OCI-LY7 (cell line): ENCODE measurements around the gene TMC1. TPM values are rescaled to one million over a fixed set of nuclear protein-coding genes. Genes with fewer than 3 reads are reported as not detected.

Experiments used
- BruUV-seq: library from RNA; stranded (reverse); fragments of 400-500 nt; replicated peaks from 2 replicates; lab custom pipeline; 2021; lab: Mats Ljungman, UMichigan
- CTCF ChIA-PET: fragments of 300-600 bp; sonication (Branson Sonifier 250); formaldehyde crosslinking; loops from one replicate; lab custom pipeline; 2022; ENCODE audit warnings: antibody characterized with exemption; ENCODE audit not compliant: unreplicated experiment; lab: Charles Lee
- POLR2A ChIA-PET: fragments of 300-600 bp; sonication (Branson Sonifier 250); formaldehyde crosslinking; loops from one replicate; lab custom pipeline; 2022; ENCODE audit warnings: antibody characterized with exemption; lab: Charles Lee
- DNase-seq: peaks from one replicate; pipeline ENCODE4 v3.0.0-alpha.2; 2015; ENCODE audit warnings: low spot score
- H2AFZ ChIP-seq: fragments of 200-600 bp; sonication (generic), shearing (Covaris generic); 2 replicates; pipeline ENCODE4 v1.6.1; 2014; ENCODE audit warnings: mild to moderate bottlenecking, antibody characterized with exemption, low read length, moderate library complexity
- H3K27ac ChIP-seq: fragments of 200-600 bp; sonication (generic); 2 replicates; pipeline ENCODE4 v1.5.1; 2014; ENCODE audit warnings: mixed run types, low read depth, mild to moderate bottlenecking, moderate library complexity, low read length, inconsistent platforms; ENCODE audit not compliant: poor library complexity, severe bottlenecking
- H3K36me3 ChIP-seq: fragments of 200-600 bp; sonication (generic); 2 replicates; pipeline ENCODE4 v1.6.1; 2014; ENCODE audit warnings: mild to moderate bottlenecking, antibody characterized with exemption, low read length, moderate library complexity, mixed read lengths; ENCODE audit not compliant: insufficient read depth
- H3K4me1 ChIP-seq: fragments of 200-600 bp; sonication (generic); 2 replicates; pipeline ENCODE4 v1.5.1; 2014; ENCODE audit warnings: mild to moderate bottlenecking, low read length; ENCODE audit not compliant: insufficient read depth, poor library complexity, severe bottlenecking
- H3K4me2 ChIP-seq: fragments of 200-600 bp; sonication (generic); 2 replicates; pipeline ENCODE4 v1.6.1; 2014; ENCODE audit warnings: mild to moderate bottlenecking, low read length
- H3K4me3 ChIP-seq: fragments of 200-600 bp; sonication (generic); 2 replicates; pipeline ENCODE4 v1.5.1; 2014; ENCODE audit warnings: mild to moderate bottlenecking, low read depth, low read length; ENCODE audit not compliant: poor library complexity, severe bottlenecking
- H3K79me2 ChIP-seq: fragments of 200-600 bp; sonication (generic); 2 replicates; pipeline ENCODE4 v1.6.1; 2016; ENCODE audit warnings: low read depth, mild to moderate bottlenecking, low read length, moderate library complexity, mixed read lengths; ENCODE audit not compliant: insufficient read depth
- H3K9me2 ChIP-seq: fragments of 200-600 bp; sonication (generic); 2 replicates; pipeline ENCODE4 v1.6.1; 2016; ENCODE audit warnings: mild to moderate bottlenecking, low read length, mixed read lengths; ENCODE audit not compliant: insufficient read depth
- H3K9me3 ChIP-seq: fragments of 200-600 bp; sonication (generic); 2 replicates; pipeline ENCODE4 v1.6.1; 2014; ENCODE audit warnings: mild to moderate bottlenecking, mixed run types, low read length, mixed read lengths
- H4K20me1 ChIP-seq: fragments of 200-600 bp; sonication (generic); 2 replicates; pipeline ENCODE4 v1.6.1; 2014; ENCODE audit warnings: mild to moderate bottlenecking, antibody characterized with exemption, low read length, moderate library complexity, mixed read lengths; ENCODE audit not compliant: insufficient read depth
- EZH2phosphoT487 ChIP-seq: fragments of 200-600 bp; sonication (generic); IDR thresholded peaks from 2 replicates; pipeline ENCODE4 v1.6.1; 2018; ENCODE audit warnings: low read depth, borderline replicate concordance, mild to moderate bottlenecking, mixed run types, antibody characterized with exemption, low read length, moderate library complexity, mixed read lengths
- intact Hi-C: fragments of 100-400 bp; cut with micrococcal nuclease; formaldehyde crosslinking; loops from one replicate; pipeline ENCODE4 v1.10.0; 2022; ENCODE audit not compliant: unreplicated experiment
- total RNA-seq, 2 experiments: library from RNA; depleted of rRNA in 1 of 2; stranded (reverse); fragments of >200 nt in 1 of 2; shearing (Covaris generic) in 1 of 2; gene quantifications; 2 replicates each; pipeline ENCODE4 v1.2.3, GENCODE V29; 2014 to 2022
- TF ChIP-seq, protein P1 (sequence below): fragments of 200-600 bp; sonication (generic); conservative IDR thresholded peaks from 2 replicates; pipeline ENCODE4 v1.5.1; 2014; ENCODE audit warnings: mild to moderate bottlenecking, antibody characterized with exemption, low read length, moderate library complexity, mixed read lengths

Gene TMC1
- total RNA-seq, 2 experiments from 2014 or later: not detected

DNA sequence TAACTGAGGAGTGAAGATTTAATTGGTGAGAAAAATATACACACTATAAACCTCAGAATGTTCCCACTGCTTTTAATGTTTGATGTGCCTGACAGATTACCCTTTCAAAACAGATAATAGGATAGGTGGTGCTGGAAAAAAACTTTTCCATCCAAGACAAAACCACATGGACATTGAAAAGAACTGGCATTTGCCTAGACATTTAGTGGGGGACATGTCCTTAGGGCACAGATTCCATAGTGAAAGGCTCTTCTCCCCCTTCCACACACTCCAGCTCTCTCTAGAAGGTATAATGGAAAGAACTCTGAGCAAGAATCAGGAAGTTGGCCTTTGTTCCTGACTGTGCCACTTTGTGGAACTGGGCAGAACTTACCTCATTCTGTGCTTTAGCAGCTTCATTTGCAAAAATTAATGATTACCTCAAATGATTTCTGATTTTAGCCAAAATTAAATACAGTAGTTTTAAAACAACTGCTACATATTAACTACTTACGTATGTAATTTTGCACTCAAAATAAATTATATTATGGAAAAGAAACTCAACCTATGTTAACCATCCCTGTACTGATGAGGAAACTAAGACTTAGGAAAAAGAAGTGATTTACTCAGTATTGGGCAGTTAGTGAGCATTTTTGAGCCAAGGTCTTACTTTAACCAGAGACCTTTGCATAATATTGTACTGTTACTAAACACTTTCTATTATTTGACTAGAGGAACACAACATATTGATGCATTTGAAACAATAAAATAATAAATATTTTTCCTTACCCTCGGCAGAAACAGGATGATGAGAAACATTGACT is 43.3 kb downstream of the TMC1 start:
- H3K36me3 ChIP-seq: no peaks in the 10 kb centered on the region
- H3K4me1 ChIP-seq: no peaks in the 10 kb centered on the region
- no peak overlapping the region for H2AFZ ChIP-seq
- no peak for DNase-seq
- intact Hi-C loops: no loop called here
- no peaks in the 10 kb centered on the region for H3K9me2 ChIP-seq
- no peak overlapping the region for H3K4me3 ChIP-seq
- TF ChIP-seq, protein P1, sequence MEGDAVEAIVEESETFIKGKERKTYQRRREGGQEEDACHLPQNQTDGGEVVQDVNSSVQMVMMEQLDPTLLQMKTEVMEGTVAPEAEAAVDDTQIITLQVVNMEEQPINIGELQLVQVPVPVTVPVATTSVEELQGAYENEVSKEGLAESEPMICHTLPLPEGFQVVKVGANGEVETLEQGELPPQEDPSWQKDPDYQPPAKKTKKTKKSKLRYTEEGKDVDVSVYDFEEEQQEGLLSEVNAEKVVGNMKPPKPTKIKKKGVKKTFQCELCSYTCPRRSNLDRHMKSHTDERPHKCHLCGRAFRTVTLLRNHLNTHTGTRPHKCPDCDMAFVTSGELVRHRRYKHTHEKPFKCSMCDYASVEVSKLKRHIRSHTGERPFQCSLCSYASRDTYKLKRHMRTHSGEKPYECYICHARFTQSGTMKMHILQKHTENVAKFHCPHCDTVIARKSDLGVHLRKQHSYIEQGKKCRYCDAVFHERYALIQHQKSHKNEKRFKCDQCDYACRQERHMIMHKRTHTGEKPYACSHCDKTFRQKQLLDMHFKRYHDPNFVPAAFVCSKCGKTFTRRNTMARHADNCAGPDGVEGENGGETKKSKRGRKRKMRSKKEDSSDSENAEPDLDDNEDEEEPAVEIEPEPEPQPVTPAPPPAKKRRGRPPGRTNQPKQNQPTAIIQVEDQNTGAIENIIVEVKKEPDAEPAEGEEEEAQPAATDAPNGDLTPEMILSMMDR: no peak
- TF ChIP-seq EZH2phosphoT487: no peak
- no peak overlapping the region for H3K4me2 ChIP-seq
- BruUV-seq: no TSS peak
- CTCF ChIA-PET: no interaction called here
- POLR2A ChIA-PET: interaction anchor here (0.5 to 0.7 kb wide), 3 partner anchors 9 to 453 kb away, joined by 3 to 6 read pairs (median 3); no protein-coding TSS in a partner anchor
- H3K9me3 ChIP-seq: no peaks in the 10 kb centered on the region
- H3K79me2 ChIP-seq: no peaks in the 10 kb centered on the region
- H3K27ac ChIP-seq: no peak overlapping the region
- no peaks in the 10 kb centered on the region for H4K20me1 ChIP-seq

DNA sequence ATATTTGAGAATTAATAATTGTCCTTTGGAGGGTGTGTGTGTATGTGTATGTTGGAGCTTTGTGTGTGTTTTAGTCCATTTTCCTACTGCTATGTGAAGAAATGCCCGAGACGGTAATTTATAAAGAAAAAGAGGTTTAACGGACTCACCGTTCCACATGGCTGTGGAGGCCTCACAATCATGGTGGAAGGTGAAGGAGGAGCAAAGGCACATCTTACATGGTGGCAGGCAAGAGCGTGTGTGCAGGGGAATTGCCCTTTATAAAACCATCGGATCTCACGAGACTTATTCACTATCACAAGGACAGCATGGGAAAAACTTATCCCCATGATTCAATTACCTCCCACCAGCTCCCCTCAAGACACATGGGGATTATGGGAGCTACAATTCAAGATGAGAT is 44.1 kb downstream of the TMC1 start:
- DNase-seq: no peak
- Histone ChIP-seq H2AFZ (no peak overlapping the region), H3K4me1 (no peaks in the 10 kb centered on the region), H3K27ac (no peak overlapping the region), H3K4me3 (no peak overlapping the region), H3K9me3 (no peaks in the 10 kb centered on the region), H3K79me2 (no peaks in the 10 kb centered on the region), H4K20me1 (no peaks in the 10 kb centered on the region), H3K9me2 (no peaks in the 10 kb centered on the region), H3K4me2 (no peak overlapping the region), H3K36me3 (no peaks in the 10 kb centered on the region)
- ChIA-PET CTCF (no interaction called here), POLR2A (no interaction called here)
- no peak for TF ChIP-seq EZH2phosphoT487
- no TSS peak for BruUV-seq
- intact Hi-C loops: no loop called here

GRCh38 chr9:72574156-72574810 is 52.9 kb downstream of the TMC1 start:
- ChIA-PET CTCF (no interaction called here), POLR2A (no interaction called here)
- no TSS peak for BruUV-seq

More at GRCh38 chr9:72574156-72574810, 52.9 kb downstream of the TMC1 start:
- no peak for TF ChIP-seq EZH2phosphoT487
- TF ChIP-seq, protein P1: no peak
- Histone ChIP-seq H3K4me1 (no peaks in the 10 kb centered on the region), H3K36me3 (no peaks in the 10 kb centered on the region), H3K4me2 (no peak overlapping the region), H3K4me3 (no peak overlapping the region), H3K27ac (no peak overlapping the region), H4K20me1 (no peaks in the 10 kb centered on the region), H3K79me2 (no peaks in the 10 kb centered on the region), H3K9me3 (no peaks in the 10 kb centered on the region), H3K9me2 (no peaks in the 10 kb centered on the region), H2AFZ (no peak overlapping the region)
- intact Hi-C loops: no loop called here
- DNase-seq: no peak
